SK-N-SH (cell line): ENCODE measurements around the gene STRBP. TPM values are rescaled to one million over a fixed set of nuclear protein-coding genes. Genes with fewer than 3 reads are reported as not detected.

Experiments used
- CTCF ChIA-PET: fragments of 300-600, 350-600 bp; formaldehyde crosslinking; extraction: SDS; loops from one replicate; lab custom pipeline; 2021; lab: Yijun Ruan, JAX
- POLR2A ChIA-PET: fragments of 350-600 bp; sonication (Branson Sonifier 250); formaldehyde crosslinking; extraction: SDS; loops from one replicate; lab custom pipeline; 2020; ENCODE audit warnings: antibody characterized with exemption, inconsistent platforms; lab: Yijun Ruan, JAX
- DNase-seq: peaks from one replicate; pipeline ENCODE4 v3.0.0; 2012
- H2AFZ ChIP-seq: fragments of 200-600 bp; sonication (generic); 2 replicates; pipeline ENCODE4 v1.8.1; 2016; ENCODE audit warnings: antibody characterized with exemption, mild to moderate bottlenecking, low read depth
- H3F3A ChIP-seq: fragments of 200-600 bp; sonication (generic); replicated peaks from 2 replicates; pipeline ENCODE3; 2016; ENCODE audit warnings: antibody characterized with exemption, mild to moderate bottlenecking; ENCODE audit not compliant: insufficient read depth
- H3K27ac ChIP-seq, 2 experiments: fragments of 200-500 bp in 1 of 2; fragments of 200-600 bp in 1 of 2; sonication (Bioruptor generic) in 1 of 2; sonication (generic), shearing (Covaris generic) in 1 of 2; 2 replicates each; pipeline versions ENCODE4 v1.5.1 to v1.6.1; 2014 to 2016; ENCODE audit warnings: low read depth in 2 of 2, inconsistent platforms in 1 of 2, low read length in 1 of 2, mild to moderate bottlenecking in 1 of 2, mixed read lengths in 1 of 2
- H3K27me3 ChIP-seq: fragments of 200-600 bp; sonication (generic), shearing (Covaris generic); 2 replicates; pipeline ENCODE4 v1.6.1; 2016; ENCODE audit warnings: mixed run types; ENCODE audit not compliant: insufficient read depth
- H3K36me3 ChIP-seq, 2 experiments: fragments of 200-500 bp in 1 of 2; fragments of 200-600 bp in 1 of 2; sonication (Bioruptor generic) in 1 of 2; sonication (generic) in 1 of 2; replicated peaks in 1 of 2; 2 replicates each; pipeline versions ENCODE3 to v1.5.1; 2014 to 2016; ENCODE audit warnings: low read length in 1 of 2, mild to moderate bottlenecking in 1 of 2; ENCODE audit not compliant: insufficient read depth in 2 of 2, control insufficient read depth in 1 of 2
- H3K4me1 ChIP-seq, 2 experiments: fragments of 200-500 bp in 1 of 2; fragments of 200-600 bp in 1 of 2; sonication (Bioruptor generic) in 1 of 2; sonication (generic), shearing (Covaris generic) in 1 of 2; 2 replicates each; pipeline versions ENCODE4 v1.5.1 to v1.6.1; 2014 to 2016; ENCODE audit warnings: low read depth in 1 of 2, low read length in 1 of 2, mixed run types in 1 of 2; ENCODE audit not compliant: insufficient read depth in 2 of 2, control insufficient read depth in 1 of 2
- H3K4me2 ChIP-seq: fragments of 200-600 bp; sonication (generic), shearing (Covaris generic); 2 replicates; pipeline ENCODE4 v1.6.1; 2017; ENCODE audit warnings: mixed run types
- H3K4me3 ChIP-seq, 2 experiments: fragments of 200-500 bp in 1 of 2; fragments of 200-600 bp in 1 of 2; sonication (Bioruptor generic) in 1 of 2; sonication (generic), shearing (Covaris generic) in 1 of 2; 2 replicates each; pipeline versions ENCODE4 v1.5.1 to v1.8.1; 2014 to 2016; ENCODE audit warnings: low read depth in 2 of 2, inconsistent platforms in 1 of 2, low read length in 1 of 2, mild to moderate bottlenecking in 1 of 2, mixed read lengths in 1 of 2, moderate library complexity in 1 of 2
- H3K79me2 ChIP-seq: fragments of 200-600 bp; sonication (generic); 2 replicates; pipeline ENCODE4 v1.8.1; 2017; ENCODE audit warnings: mild to moderate bottlenecking; ENCODE audit not compliant: insufficient read depth
- H3K9ac ChIP-seq: fragments of 200-600 bp; sonication (generic); 2 replicates; pipeline ENCODE4 v1.6.1; 2017; ENCODE audit warnings: mixed run types
- H3K9me2 ChIP-seq: fragments of 200-600 bp; sonication (generic); 2 replicates; pipeline ENCODE4 v1.6.1; 2017; ENCODE audit warnings: mixed run types
- H3K9me3 ChIP-seq: fragments of 200-600 bp; sonication (generic); 2 replicates; pipeline ENCODE4 v1.6.1; 2017; ENCODE audit warnings: mixed run types, mild to moderate bottlenecking, moderate library complexity
- H4K20me1 ChIP-seq: fragments of 200-600 bp; sonication (generic); 2 replicates; pipeline ENCODE4 v1.6.1; 2017; ENCODE audit warnings: mild to moderate bottlenecking, mixed run types; ENCODE audit not compliant: insufficient read depth
- EZH2phosphoT487 ChIP-seq: fragments of 200-600 bp; sonication (generic); IDR thresholded peaks from 2 replicates; pipeline ENCODE4 v1.6.1; 2017; ENCODE audit warnings: low read depth, mixed run types, mild to moderate bottlenecking, antibody characterized with exemption, moderate library complexity, borderline replicate concordance
- FOSL2 ChIP-seq: IDR thresholded peaks from 2 replicates; pipeline ENCODE4 v1.4.0; 2012; ENCODE audit warnings: low read depth, mild to moderate bottlenecking, moderate library complexity, borderline replicate concordance
- FOXM1 ChIP-seq: IDR thresholded peaks from 2 replicates; pipeline ENCODE4 v1.4.0; 2012; ENCODE audit warnings: low read depth, mild to moderate bottlenecking
- NFIC ChIP-seq: IDR thresholded peaks from 2 replicates; pipeline ENCODE4 v1.4.0; 2012; ENCODE audit warnings: borderline replicate concordance
- NRF1 ChIP-seq: IDR thresholded peaks from 2 replicates; pipeline ENCODE4 v1.6.1; 2012; ENCODE audit warnings: low read depth, mild to moderate bottlenecking, low read length
- RAD21 ChIP-seq: IDR thresholded peaks from 2 replicates; pipeline ENCODE4 v1.6.1; 2012; ENCODE audit warnings: mild to moderate bottlenecking, low read length
- RCOR1 ChIP-seq: fragments of 150-350 bp; IDR thresholded peaks from 2 replicates; pipeline ENCODE4 v1.6.1; 2017; ENCODE audit warnings: antibody characterized with exemption, low read length
- REST ChIP-seq: IDR thresholded peaks from 2 replicates; pipeline ENCODE4 v1.6.1; 2012; ENCODE audit warnings: mild to moderate bottlenecking, low read depth, low read length, moderate library complexity
- RFX5 ChIP-seq: IDR thresholded peaks from 2 replicates; pipeline ENCODE4 v1.6.1; 2012; ENCODE audit warnings: mild to moderate bottlenecking, improper control_type of control experiment, low read length
- RXRA ChIP-seq: IDR thresholded peaks from 2 replicates; pipeline ENCODE4 v1.4.0; 2012; ENCODE audit warnings: low read depth, mild to moderate bottlenecking, borderline replicate concordance
- TAF1 ChIP-seq: IDR thresholded peaks from 2 replicates; pipeline ENCODE4 v1.6.1; 2012; ENCODE audit warnings: low read depth, mild to moderate bottlenecking, low read length, moderate library complexity, borderline replicate concordance
- TCF12 ChIP-seq: IDR thresholded peaks from 2 replicates; pipeline ENCODE4 v1.4.0; 2012
- WGBS: methylation state at CpG from one replicate; pipeline ENCODE4 v1.1.6; 2017; ENCODE audit warnings: low lambda C conversion rate; 5-methylcytosine and 5-hydroxymethylcytosine counted together
- polyA plus RNA-seq, 3 experiments: library from polyadenylated mRNA; depleted of rRNA; stranded (reverse); fragments of >200 nt; gene quantifications; 2 replicates each; pipeline ENCODE4 v1.2.3, GENCODE V29; 2012
- TF ChIP-seq, protein P1 (sequence below): IDR thresholded peaks from 2 replicates; pipeline ENCODE4 v1.4.0; 2012; ENCODE audit warnings: low read depth, borderline replicate concordance
- TF ChIP-seq, protein P2 (sequence below): IDR thresholded peaks from 2 replicates; pipeline ENCODE4 v1.4.0; 2012; ENCODE audit warnings: low read depth, borderline replicate concordance
- TF ChIP-seq, protein P3 (sequence below): fragments of 150-350 bp; IDR thresholded peaks from 2 replicates; pipeline ENCODE4 v1.6.1; 2016; ENCODE audit warnings: mild to moderate bottlenecking, low read depth, low read length
- TF ChIP-seq, protein P4 (sequence below): IDR thresholded peaks from 2 replicates; pipeline ENCODE4 v1.4.0; 2012; ENCODE audit warnings: low read depth

The STRBP gene
- polyA plus RNA-seq, 1 of the 3 experiments (the other 2 are of a cell fraction) = 5.9 TPM

DNA sequence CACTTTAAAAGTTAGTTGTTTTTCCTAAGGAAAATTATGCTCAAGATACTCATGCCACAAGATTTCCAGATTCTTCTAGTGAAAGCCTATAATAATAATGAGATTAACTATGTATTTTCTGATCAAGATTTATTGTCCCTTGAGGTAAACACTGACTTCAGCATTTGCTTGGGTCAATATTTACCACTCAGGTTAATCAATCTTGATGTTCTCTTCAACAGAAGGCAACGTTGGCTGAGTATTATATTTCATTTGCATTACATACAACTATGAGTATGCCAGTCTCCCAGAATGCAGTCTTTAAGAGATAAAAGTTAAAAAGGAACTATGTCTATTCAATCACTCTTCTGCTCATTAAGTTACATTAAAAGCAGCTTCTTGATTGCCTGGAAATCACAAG lies 119.3 kb downstream of the STRBP start:
- Histone ChIP-seq H3K9me3 (no peaks in the 10 kb centered on the region), H3K4me3 (no peak overlapping the region), H3K79me2 (no peaks in the 10 kb centered on the region; the same call in 1 of the 2 replicates), H2AFZ (no peak overlapping the region), H3K4me2 (no peak overlapping the region), H4K20me1 (no peaks in the 10 kb centered on the region), H3K36me3 (peaks cover 2 to 5% of the 10 kb centered on the region in 2 experiments), H3K27me3 (no peaks in the 10 kb centered on the region), H3K9ac (no peak overlapping the region), H3K27ac (no peak overlapping the region), H3K4me1 (no peaks in the 10 kb centered on the region), H3F3A (no peaks in the 10 kb centered on the region), H3K9me2 (no peaks in the 10 kb centered on the region)
- ChIA-PET CTCF (no interaction called here), POLR2A (no interaction called here)
- no peak for DNase-seq
- WGBS = 38% methylated on average over 1 of the region's 1 CpG
- TF ChIP-seq, protein P1, sequence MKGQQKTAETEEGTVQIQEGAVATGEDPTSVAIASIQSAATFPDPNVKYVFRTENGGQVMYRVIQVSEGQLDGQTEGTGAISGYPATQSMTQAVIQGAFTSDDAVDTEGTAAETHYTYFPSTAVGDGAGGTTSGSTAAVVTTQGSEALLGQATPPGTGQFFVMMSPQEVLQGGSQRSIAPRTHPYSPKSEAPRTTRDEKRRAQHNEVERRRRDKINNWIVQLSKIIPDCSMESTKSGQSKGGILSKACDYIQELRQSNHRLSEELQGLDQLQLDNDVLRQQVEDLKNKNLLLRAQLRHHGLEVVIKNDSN = no peak
- TF ChIP-seq, protein P2, sequence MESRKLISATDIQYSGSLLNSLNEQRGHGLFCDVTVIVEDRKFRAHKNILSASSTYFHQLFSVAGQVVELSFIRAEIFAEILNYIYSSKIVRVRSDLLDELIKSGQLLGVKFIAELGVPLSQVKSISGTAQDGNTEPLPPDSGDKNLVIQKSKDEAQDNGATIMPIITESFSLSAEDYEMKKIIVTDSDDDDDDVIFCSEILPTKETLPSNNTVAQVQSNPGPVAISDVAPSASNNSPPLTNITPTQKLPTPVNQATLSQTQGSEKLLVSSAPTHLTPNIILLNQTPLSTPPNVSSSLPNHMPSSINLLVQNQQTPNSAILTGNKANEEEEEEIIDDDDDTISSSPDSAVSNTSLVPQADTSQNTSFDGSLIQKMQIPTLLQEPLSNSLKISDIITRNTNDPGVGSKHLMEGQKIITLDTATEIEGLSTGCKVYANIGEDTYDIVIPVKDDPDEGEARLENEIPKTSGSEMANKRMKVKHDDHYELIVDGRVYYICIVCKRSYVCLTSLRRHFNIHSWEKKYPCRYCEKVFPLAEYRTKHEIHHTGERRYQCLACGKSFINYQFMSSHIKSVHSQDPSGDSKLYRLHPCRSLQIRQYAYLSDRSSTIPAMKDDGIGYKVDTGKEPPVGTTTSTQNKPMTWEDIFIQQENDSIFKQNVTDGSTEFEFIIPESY = no peak
- TF ChIP-seq, protein P3, sequence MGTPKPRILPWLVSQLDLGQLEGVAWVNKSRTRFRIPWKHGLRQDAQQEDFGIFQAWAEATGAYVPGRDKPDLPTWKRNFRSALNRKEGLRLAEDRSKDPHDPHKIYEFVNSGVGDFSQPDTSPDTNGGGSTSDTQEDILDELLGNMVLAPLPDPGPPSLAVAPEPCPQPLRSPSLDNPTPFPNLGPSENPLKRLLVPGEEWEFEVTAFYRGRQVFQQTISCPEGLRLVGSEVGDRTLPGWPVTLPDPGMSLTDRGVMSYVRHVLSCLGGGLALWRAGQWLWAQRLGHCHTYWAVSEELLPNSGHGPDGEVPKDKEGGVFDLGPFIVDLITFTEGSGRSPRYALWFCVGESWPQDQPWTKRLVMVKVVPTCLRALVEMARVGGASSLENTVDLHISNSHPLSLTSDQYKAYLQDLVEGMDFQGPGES = no peak
- TF ChIP-seq NFIC (no peak), TCF12 (no peak), FOXM1 (no peak), RXRA (no peak), RCOR1 (no peak), EZH2phosphoT487 (no peak), FOSL2 (no peak), NRF1 (no peak), RFX5 (no peak), REST (no peak), TAF1 (no peak), RAD21 (no peak)
- TF ChIP-seq, protein P4, sequence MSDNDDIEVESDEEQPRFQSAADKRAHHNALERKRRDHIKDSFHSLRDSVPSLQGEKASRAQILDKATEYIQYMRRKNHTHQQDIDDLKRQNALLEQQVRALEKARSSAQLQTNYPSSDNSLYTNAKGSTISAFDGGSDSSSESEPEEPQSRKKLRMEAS = no peak
